Retinal pigment epithelial cell (primary cell): ENCODE data around the gene FLVCR1.

Experiments
- DNase-seq: peaks from one replicate; pipeline ENCODE4 v3.0.0-alpha.2; 2010; ENCODE audit warnings: low read depth
- H3K4me3 ChIP-seq: 2 replicates; pipeline ENCODE4 v1.5.1; 2011; ENCODE audit warnings: mild to moderate bottlenecking, low read length, control low read depth, moderate library complexity
- CTCF ChIP-seq: conservative IDR thresholded peaks from 2 replicates; pipeline ENCODE4 v1.5.1; 2011; ENCODE audit warnings: low read depth, low read length, control low read depth, inconsistent platforms

The FLVCR1 gene

GRCh38 chr1:212941452-212941851 is 83.4 kb downstream of the FLVCR1 start:
- DNase-seq = no peak
- no peak for TF ChIP-seq CTCF
- no peak overlapping the region for H3K4me3 ChIP-seq

DNA sequence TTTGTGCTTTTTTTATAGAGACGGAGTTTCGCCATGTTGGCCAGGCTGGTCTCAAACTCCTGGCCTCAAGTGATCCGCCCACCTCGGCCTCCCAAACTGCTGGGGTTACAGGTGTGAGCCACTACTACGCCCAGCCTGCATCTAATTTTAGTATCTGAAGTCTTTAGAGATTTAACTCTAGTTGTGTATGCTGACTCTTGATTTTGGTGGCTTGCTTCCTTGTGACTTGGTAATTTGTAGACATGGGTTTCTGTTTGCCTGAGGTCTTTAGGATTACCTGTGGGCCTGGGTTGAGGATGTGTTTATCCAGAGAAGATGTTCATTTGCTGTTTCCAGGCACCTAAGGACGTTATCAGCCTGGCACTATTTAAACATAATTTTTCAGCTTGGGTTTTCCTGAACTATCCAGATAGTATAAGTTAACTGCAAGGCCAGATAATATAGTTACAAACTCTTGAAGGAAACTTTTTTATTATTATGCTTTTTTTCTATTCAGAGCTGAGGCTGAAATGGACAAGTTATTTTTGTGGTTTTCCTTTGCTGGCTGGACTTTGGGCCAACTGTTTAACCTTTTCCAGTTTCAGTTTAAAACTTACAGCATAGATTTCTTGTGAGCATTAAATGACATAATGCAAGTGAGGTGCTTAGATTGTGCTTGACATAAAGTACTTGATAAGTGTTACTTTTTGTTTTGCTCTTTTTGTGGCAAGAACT is 84.8 kb downstream of the FLVCR1 start:
- no peak for TF ChIP-seq CTCF
- no peak overlapping the region for H3K4me3 ChIP-seq
- DNase-seq = no peak

- no peak for DNase-seq
- TF ChIP-seq CTCF = no peak
- H3K4me3 ChIP-seq = no peak overlapping the region
Observed at GRCh38 chr1:212943393-212943710, 85.3 kb downstream of the FLVCR1 start.

GRCh38 chr1:212944229-212944901 is 86.3 kb downstream of the FLVCR1 start:
- TF ChIP-seq CTCF = no peak
- DNase-seq = no peak

DNA sequence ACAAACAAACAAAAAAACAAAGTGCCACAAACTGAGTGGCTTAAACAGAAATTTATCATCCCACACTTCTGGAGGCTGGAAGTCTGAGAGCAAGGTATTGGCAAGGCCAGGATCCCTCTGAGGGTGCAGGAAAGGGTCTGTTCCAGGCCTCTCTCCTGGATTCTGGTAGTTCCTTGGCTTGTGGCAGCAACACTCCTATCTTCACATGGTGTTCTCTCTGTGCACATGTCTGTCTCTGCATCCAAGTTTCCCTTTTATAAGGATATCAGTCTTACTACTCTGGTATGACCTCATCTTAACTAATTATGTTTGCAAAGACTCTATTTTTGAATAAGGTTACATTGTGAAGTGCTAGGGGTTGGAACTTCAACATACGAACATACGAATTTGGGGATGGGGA is 87.0 kb downstream of the FLVCR1 start:
- no peak for DNase-seq
- no peak for TF ChIP-seq CTCF
- no peak overlapping the region for H3K4me3 ChIP-seq

More at GRCh38 chr1:212944229-212944901, 86.3 kb downstream of the FLVCR1 start:
- no peak overlapping the region for H3K4me3 ChIP-seq

- TF ChIP-seq CTCF = no peak
- H3K4me3 ChIP-seq = no peak overlapping the region
- no peak for DNase-seq
Observed at GRCh38 chr1:212945463-212946160, 87.5 kb downstream of the FLVCR1 start.
